Cardiac fibroblast (primary cell): ENCODE measurements around the gene AGMAT.
"Not testable (repeated sequence)": the region's sequence is repeated elsewhere in the genome, so short reads cannot be mapped to it uniquely, and the experiment has no call there.

ENCODE experiments used
- DNase-seq, 2 donors: peaks; one replicate each; pipeline versions ENCODE4 v3.0.0 to v3.0.0-alpha.2; 2010; ENCODE audit warnings: low read depth in 2 of 2
- H3K4me3 ChIP-seq, 2 donors: replicated peaks in 1 of 2; 1 replicate in 1 of 2; 2 replicates in 1 of 2; pipeline ENCODE4 v1.5.1; 2011; ENCODE audit warnings: low read depth in 2 of 2, low read length in 2 of 2, mild to moderate bottlenecking in 2 of 2, moderate library complexity in 1 of 2
- TF ChIP-seq, protein P1 (sequence below): IDR thresholded peaks from one replicate; pipeline ENCODE4 v1.5.1; 2011; ENCODE audit warnings: low read depth, mild to moderate bottlenecking, low read length, inconsistent platforms

AGMAT gene

DNA sequence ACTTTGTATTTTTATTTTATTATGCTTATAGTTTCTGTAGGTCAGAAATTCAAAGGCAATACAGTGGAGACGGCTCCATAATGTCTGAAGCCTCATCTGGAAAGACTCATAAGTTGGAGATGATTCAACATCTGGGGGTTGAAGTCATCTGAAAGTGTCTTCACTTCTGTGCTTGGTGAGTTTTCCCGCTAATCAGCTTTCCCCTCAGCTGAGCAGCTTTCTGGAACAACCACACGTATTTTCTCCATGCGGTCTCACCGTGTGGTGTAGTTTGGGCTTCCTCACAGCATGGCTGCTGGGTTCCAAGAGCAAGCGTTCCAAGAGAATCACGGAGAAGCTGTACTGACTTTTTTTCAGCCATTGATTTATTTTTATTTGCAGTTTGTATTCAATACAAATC lies 24.8 kb upstream of the AGMAT start:
- no peak overlapping the region for H3K4me3 ChIP-seq
- DNase-seq = peak in 1 of 2 donors; percentile 11
- TF ChIP-seq, protein P1, sequence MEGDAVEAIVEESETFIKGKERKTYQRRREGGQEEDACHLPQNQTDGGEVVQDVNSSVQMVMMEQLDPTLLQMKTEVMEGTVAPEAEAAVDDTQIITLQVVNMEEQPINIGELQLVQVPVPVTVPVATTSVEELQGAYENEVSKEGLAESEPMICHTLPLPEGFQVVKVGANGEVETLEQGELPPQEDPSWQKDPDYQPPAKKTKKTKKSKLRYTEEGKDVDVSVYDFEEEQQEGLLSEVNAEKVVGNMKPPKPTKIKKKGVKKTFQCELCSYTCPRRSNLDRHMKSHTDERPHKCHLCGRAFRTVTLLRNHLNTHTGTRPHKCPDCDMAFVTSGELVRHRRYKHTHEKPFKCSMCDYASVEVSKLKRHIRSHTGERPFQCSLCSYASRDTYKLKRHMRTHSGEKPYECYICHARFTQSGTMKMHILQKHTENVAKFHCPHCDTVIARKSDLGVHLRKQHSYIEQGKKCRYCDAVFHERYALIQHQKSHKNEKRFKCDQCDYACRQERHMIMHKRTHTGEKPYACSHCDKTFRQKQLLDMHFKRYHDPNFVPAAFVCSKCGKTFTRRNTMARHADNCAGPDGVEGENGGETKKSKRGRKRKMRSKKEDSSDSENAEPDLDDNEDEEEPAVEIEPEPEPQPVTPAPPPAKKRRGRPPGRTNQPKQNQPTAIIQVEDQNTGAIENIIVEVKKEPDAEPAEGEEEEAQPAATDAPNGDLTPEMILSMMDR = no peak

DNA sequence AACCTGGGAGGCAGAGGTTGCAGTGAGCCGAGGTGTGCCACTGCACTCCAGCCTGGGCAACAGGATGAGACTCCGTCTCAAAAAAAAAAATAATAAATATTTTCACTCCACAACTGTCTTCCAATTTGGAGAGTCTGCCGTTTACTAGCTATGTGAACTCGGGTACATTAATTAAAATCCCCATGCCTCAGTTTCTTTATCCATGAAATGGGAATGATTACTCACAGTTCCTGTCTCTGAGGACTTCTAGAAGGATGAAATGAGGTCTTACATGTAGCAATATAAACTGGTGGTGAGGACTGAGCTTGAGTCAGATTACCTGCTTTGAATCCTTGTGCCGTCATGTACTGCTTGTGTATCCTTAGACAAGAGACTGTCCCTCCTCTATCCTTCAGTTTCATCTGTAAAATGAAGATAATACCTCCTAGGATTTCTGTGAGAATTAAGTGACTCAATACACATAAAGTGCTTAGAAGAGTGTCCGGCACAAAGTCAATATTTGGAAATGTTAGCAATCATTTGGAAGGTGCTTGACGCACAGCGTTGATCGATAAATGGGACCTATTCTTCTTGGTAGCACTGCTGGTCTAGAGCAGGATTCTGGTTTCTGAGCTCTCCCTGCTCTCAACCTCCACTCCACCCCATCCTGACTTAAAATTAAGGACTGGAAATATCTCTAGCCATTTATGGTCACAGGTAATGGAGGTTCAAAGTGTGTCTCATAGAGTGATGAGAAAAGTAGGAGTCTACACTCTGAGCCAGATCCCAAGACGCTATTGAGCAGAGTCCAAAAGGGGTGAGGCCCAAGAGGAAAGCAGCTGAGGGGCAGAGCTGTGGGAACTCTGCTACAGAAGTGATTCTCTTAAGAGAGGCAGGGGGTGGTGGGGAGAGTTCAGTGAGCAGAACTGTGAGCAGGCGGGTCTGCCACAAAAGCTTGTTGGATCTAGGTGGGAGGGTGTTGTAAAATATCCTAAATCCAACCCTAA lies 20.8 kb upstream of the AGMAT start:
- no peak for DNase-seq
- TF ChIP-seq, protein P1 = no peak
- no peak overlapping the region for H3K4me3 ChIP-seq

DNA sequence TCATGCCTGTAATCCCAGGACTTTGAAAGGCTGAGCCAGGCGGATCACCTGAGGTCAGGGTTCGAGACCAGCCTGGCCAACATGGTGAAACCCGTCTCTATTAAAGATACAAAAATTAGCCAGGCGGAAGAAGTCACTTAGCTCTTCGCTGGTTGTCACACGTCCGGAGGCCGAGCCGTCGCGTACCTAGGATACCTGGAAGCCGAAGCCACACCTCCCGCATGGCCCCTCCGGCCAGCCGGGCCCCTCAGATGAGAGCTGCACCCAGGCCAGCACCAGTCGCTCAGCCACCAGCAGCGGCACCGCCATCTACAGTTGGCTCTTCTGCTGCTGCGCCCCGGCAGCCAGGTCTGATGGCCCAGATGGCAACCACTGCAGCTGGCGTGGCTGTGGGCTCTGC lies 19.5 kb upstream of the AGMAT start:
- not testable (repeated sequence) for H3K4me3 ChIP-seq, DNase-seq

DNA sequence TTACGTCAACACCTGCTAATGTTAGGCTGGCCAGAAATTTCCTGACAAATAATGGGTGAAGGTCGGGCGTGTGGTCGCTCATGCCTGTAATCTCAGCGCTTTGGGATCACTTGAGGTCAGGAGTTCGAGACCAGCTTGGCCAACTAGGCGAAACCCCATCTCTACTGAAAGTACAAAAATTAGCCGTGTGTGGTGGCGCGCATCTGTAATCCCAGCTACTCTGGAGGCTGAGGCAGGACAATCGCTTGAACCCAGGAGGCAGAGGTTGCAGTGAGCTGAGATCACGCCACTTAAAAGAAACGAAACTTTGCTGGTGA lies 19.1 kb upstream of the AGMAT start:
- not testable (repeated sequence) for DNase-seq
- H3K4me3 ChIP-seq = peak overlapping the region; percentile 75 to 88

DNA sequence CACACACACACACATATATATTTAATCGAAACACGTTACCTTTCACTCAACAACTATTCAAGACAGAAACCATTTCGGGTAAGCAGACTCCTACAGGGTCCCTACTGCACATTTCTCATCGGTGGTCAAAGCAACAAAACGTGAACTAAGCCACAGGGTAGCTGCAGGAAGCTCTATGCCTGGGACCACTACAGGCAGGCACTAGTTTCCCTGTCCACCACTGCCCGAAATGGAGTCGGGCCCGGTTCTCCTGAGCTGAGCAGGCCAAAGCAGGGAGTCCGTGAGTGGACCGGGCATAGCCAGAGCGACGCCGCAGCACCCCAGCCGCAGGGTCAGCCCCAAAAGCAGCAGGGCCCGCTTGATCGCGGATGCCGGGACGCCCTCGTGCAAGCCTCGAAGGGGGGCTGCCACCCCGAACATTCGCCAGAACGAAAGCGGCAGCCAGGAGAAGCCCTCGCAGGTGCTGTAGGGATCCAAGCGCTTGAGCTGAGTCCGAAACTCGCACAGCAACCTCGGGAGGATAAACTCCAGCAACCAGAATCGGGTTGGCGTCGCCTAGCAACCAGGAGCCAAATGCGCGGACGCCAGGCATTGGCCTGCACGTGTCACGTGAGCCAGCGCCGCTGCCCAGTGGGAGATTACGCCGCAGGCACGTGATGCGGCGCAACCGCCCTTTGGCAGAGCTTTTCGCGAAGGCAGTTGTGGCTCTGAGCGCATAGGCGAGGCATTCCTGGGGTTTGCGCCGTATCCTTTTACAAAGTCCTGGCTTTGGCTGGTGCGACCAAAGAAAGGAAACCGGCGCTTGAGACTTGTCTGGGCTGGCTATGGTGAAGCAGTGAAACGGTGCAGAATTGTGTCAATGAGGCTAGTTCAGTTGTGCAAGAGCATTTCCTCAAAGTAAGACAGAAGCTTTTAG lies 18.5 kb upstream of the AGMAT start:
- peak; percentile 95 to 97 for DNase-seq
- TF ChIP-seq, protein P1 = no peak
- peak overlapping the region; percentile 75 to 88 for H3K4me3 ChIP-seq

DNA sequence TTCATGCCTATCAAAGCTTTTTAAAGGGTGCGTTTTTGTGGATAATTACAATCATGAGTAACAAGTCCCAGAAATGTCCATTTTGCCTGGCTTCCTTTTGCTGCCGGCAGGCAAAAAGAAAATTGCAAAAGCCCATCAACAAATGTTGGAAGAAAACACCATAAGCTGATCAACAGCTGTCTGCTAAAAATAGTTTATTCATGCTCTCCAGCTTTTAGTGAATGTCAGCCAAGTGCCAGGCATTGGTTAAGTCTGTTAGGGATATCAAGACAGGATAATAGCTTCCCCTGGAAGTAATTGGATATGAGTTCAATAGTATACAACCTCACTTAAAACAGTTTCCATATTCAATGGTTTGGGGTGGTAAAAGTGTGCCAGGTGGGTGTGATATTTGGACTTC lies 13.6 kb upstream of the AGMAT start:
- TF ChIP-seq, protein P1 = no peak
- no peak overlapping the region for H3K4me3 ChIP-seq
- DNase-seq = no peak

DNA sequence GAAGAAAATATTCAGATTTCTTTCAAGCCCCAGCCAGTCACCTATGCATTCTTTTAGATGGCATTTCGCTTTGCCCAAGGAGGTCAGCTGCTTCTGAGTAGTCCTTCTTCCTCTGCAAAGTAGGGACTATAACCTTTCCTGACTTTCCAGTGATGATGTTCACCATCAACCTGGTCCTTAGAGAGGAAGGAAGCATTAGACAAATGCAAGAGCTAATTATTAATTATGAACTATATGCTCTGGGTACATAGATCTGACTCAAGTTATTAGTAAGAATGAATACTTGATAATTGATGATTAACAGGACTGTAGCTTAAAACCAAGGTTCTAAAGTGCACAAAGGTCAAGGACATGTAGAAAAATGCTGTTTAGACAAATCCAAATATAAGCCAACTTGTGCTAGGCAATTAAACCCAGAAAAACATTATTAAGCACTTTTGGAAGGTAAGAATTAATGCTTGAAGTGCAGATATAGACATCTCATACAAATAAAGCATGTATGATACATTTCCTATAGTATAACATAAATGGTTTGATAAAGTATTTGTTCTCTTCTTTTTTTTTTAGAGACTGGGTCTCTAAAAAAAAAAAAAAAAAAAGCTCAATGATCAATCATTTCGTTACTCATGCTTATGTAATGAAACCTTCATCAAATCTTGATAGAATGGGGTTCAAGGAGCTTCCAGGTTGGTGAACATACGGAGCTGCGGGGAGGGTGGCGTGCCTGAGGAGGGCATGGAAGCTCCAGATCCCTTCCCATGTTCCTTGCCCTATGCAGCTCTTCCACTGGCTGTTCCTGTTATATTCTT lies 11.2 kb upstream of the AGMAT start:
- H3K4me3 ChIP-seq = no peak overlapping the region
- DNase-seq = no peak
- TF ChIP-seq, protein P1 = no peak
